ENCODE data around the gene ZBTB7C. TPM values are rescaled to one million over a fixed set of nuclear protein-coding genes. Genes with fewer than 3 reads are reported as not detected.

Gene ZBTB7C
- total and polyA plus RNA-seq, 4 experiments from 2014 or later: 0.23 TPM; not detected in 3

GRCh38 chr18:47996091-47996541, 413.1 kb downstream of the ZBTB7C start:
- Histone ChIP-seq H3K27me3 (ENCODE audit: insufficient read depth, low read length) (no peaks in the 10 kb centered on the region), H3K4me3 (ENCODE audit: low read length in 2 of 2) (no peak overlapping the region), H3K4me1 (ENCODE audit: insufficient read depth, low read length) (no peaks in the 10 kb centered on the region), H3K9me3 (ENCODE audit: control insufficient read depth in 1 of 2, low read length in 2 of 2) (peaks cover 0 to 3% of the 10 kb centered on the region in 2 donors), H3K27ac (ENCODE audit: low read depth, low read length) (no peak overlapping the region), H3K36me3 (ENCODE audit: insufficient read depth, low read length) (no peaks in the 10 kb centered on the region)
- H3K4me3 Mint-ChIP-seq: no peak overlapping the region
- CTCF ChIA-PET (ENCODE audit: partially characterized antibody): interaction anchor here (2.9 kb wide), 1 partner anchor 11 kb away, joined by 12 read pairs; no protein-coding TSS in a partner anchor
- no peaks in the 10 kb centered on the region for H3K4me1 Mint-ChIP-seq
- POLR2A ChIA-PET (ENCODE audit: partially characterized antibody): no interaction called here
- no peak overlapping the region for H3K27ac Mint-ChIP-seq
- H3K27me3 Mint-ChIP-seq: peaks cover 0 to 3% of the 10 kb centered on the region in 2 donors
- H3K36me3 Mint-ChIP-seq: no peaks in the 10 kb centered on the region
- intact Hi-C loops (cut with micrococcal nuclease): no loop called here
- peaks cover 0 to 25% (median 16%) of the 10 kb centered on the region in 8 donors for H3K9me3 Mint-ChIP-seq
- DNase-seq: no peak

GRCh38 chr18:47995654-47996053, 413.5 kb downstream of the ZBTB7C start:
- Mint-ChIP-seq H3K4me1 (no peaks in the 10 kb centered on the region), H3K9me3 (peaks cover 0 to 25% (median 15%) of the 10 kb centered on the region in 8 donors), H3K4me3 (no peak overlapping the region), H3K36me3 (no peaks in the 10 kb centered on the region), H3K27me3 (peaks cover 2 to 3% of the 10 kb centered on the region in 2 donors), H3K27ac (peak overlapping the region in 1 of 7 donors; percentile 31)
- H3K36me3 ChIP-seq (ENCODE audit: insufficient read depth, low read length): no peaks in the 10 kb centered on the region
- CTCF ChIA-PET (ENCODE audit: partially characterized antibody): no interaction called here
- intact Hi-C loops (cut with micrococcal nuclease): no loop called here
- H3K4me3 ChIP-seq (ENCODE audit: low read length in 2 of 2): no peak overlapping the region
- peaks cover 0 to 3% of the 10 kb centered on the region in 2 donors for H3K9me3 ChIP-seq (ENCODE audit: control insufficient read depth in 1 of 2, low read length in 2 of 2)
- no peaks in the 10 kb centered on the region for H3K27me3 ChIP-seq (ENCODE audit: insufficient read depth, low read length)
- no peaks in the 10 kb centered on the region for H3K4me1 ChIP-seq (ENCODE audit: insufficient read depth, low read length)
- no peak overlapping the region for H3K27ac ChIP-seq (ENCODE audit: low read depth, low read length)
- POLR2A ChIA-PET (ENCODE audit: partially characterized antibody): no interaction called here
- DNase-seq: no peak

- Mint-ChIP-seq H3K4me3 (no peak overlapping the region), H3K27ac (no peak overlapping the region), H3K9me3 (peaks cover 0 to 25% (median 15%) of the 10 kb centered on the region in 8 donors), H3K4me1 (no peaks in the 10 kb centered on the region), H3K27me3 (peaks cover 3 to 5% of the 10 kb centered on the region in 2 donors), H3K36me3 (no peaks in the 10 kb centered on the region)
- Histone ChIP-seq H3K36me3 (ENCODE audit: insufficient read depth, low read length) (no peaks in the 10 kb centered on the region), H3K27me3 (ENCODE audit: insufficient read depth, low read length) (no peaks in the 10 kb centered on the region), H3K4me3 (ENCODE audit: low read length in 2 of 2) (no peak overlapping the region), H3K9me3 (ENCODE audit: control insufficient read depth in 1 of 2, low read length in 2 of 2) (peaks cover 0 to 3% of the 10 kb centered on the region in 2 donors), H3K27ac (ENCODE audit: low read depth, low read length) (no peak overlapping the region), H3K4me1 (ENCODE audit: insufficient read depth, low read length) (no peaks in the 10 kb centered on the region)
- intact Hi-C loops (cut with micrococcal nuclease): no loop called here
- CTCF ChIA-PET (ENCODE audit: partially characterized antibody): no interaction called here
- POLR2A ChIA-PET (ENCODE audit: partially characterized antibody): no interaction called here
- DNase-seq: no peak
Observed at GRCh38 chr18:47993409-47993808, 415.8 kb downstream of the ZBTB7C start.

- Histone ChIP-seq H3K27ac (ENCODE audit: low read depth, low read length) (no peak overlapping the region), H3K27me3 (ENCODE audit: insufficient read depth, low read length) (no peaks in the 10 kb centered on the region), H3K9me3 (ENCODE audit: control insufficient read depth in 1 of 2, low read length in 2 of 2) (peaks cover 0 to 3% of the 10 kb centered on the region in 2 donors), H3K4me3 (ENCODE audit: low read length in 2 of 2) (no peak overlapping the region), H3K4me1 (ENCODE audit: insufficient read depth, low read length) (no peaks in the 10 kb centered on the region), H3K36me3 (ENCODE audit: insufficient read depth, low read length) (no peaks in the 10 kb centered on the region)
- H3K4me1 Mint-ChIP-seq: no peaks in the 10 kb centered on the region
- peaks cover 0 to 25% (median 15%) of the 10 kb centered on the region in 8 donors for H3K9me3 Mint-ChIP-seq
- ChIA-PET CTCF (ENCODE audit: partially characterized antibody) (no interaction called here), POLR2A (ENCODE audit: partially characterized antibody) (no interaction called here)
- intact Hi-C loops (cut with micrococcal nuclease): no loop called here
- no peak overlapping the region for H3K4me3 Mint-ChIP-seq
- H3K27ac Mint-ChIP-seq: no peak overlapping the region
- peaks cover 3 to 5% of the 10 kb centered on the region in 2 donors for H3K27me3 Mint-ChIP-seq
- DNase-seq: no peak
- no peaks in the 10 kb centered on the region for H3K36me3 Mint-ChIP-seq
Observed at GRCh38 chr18:47992976-47993375, 416.2 kb downstream of the ZBTB7C start.

GRCh38 chr18:47992266-47992665, 416.9 kb downstream of the ZBTB7C start:
- no peaks in the 10 kb centered on the region for H3K4me1 Mint-ChIP-seq
- Histone ChIP-seq H3K4me3 (ENCODE audit: low read length in 2 of 2) (no peak overlapping the region), H3K9me3 (ENCODE audit: control insufficient read depth in 1 of 2, low read length in 2 of 2) (peaks cover 0 to 1% of the 10 kb centered on the region in 2 donors), H3K4me1 (ENCODE audit: insufficient read depth, low read length) (no peaks in the 10 kb centered on the region), H3K27ac (ENCODE audit: low read depth, low read length) (no peak overlapping the region), H3K27me3 (ENCODE audit: insufficient read depth, low read length) (no peaks in the 10 kb centered on the region), H3K36me3 (ENCODE audit: insufficient read depth, low read length) (no peaks in the 10 kb centered on the region)
- H3K27ac Mint-ChIP-seq: no peak overlapping the region
- DNase-seq: no peak
- H3K36me3 Mint-ChIP-seq: no peaks in the 10 kb centered on the region
- intact Hi-C loops (cut with micrococcal nuclease): no loop called here
- H3K4me3 Mint-ChIP-seq: no peak overlapping the region
- peaks cover 3 to 5% of the 10 kb centered on the region in 2 donors for H3K27me3 Mint-ChIP-seq
- CTCF ChIA-PET (ENCODE audit: partially characterized antibody): no interaction called here
- H3K9me3 Mint-ChIP-seq: peaks cover 0 to 20% (median 10%) of the 10 kb centered on the region in 8 donors
- POLR2A ChIA-PET (ENCODE audit: partially characterized antibody): no interaction called here

GRCh38 chr18:47990981-47991380, 418.2 kb downstream of the ZBTB7C start:
- H3K27me3 ChIP-seq (ENCODE audit: insufficient read depth, low read length): no peaks in the 10 kb centered on the region
- H3K9me3 Mint-ChIP-seq: peaks cover 0 to 7% (median 2%) of the 10 kb centered on the region in 8 donors
- H3K27ac Mint-ChIP-seq: no peak overlapping the region
- H3K4me3 Mint-ChIP-seq: no peak overlapping the region
- H3K4me3 ChIP-seq (ENCODE audit: low read length in 2 of 2): no peak overlapping the region
- H3K27ac ChIP-seq (ENCODE audit: low read depth, low read length): no peak overlapping the region
- POLR2A ChIA-PET (ENCODE audit: partially characterized antibody): no interaction called here
- H3K36me3 Mint-ChIP-seq: no peaks in the 10 kb centered on the region
- intact Hi-C loops (cut with micrococcal nuclease): no loop called here
- no peaks in the 10 kb centered on the region for H3K36me3 ChIP-seq (ENCODE audit: insufficient read depth, low read length)
- H3K4me1 ChIP-seq (ENCODE audit: insufficient read depth, low read length): no peaks in the 10 kb centered on the region
- H3K4me1 Mint-ChIP-seq: no peaks in the 10 kb centered on the region
- H3K9me3 ChIP-seq (ENCODE audit: control insufficient read depth in 1 of 2, low read length in 2 of 2): no peaks in the 10 kb centered on the region
- CTCF ChIA-PET (ENCODE audit: partially characterized antibody): no interaction called here
- H3K27me3 Mint-ChIP-seq: peaks cover 3 to 5% of the 10 kb centered on the region in 2 donors
- no peak for DNase-seq

- H3K4me3 Mint-ChIP-seq: no peak overlapping the region
- CTCF ChIA-PET (ENCODE audit: partially characterized antibody): interaction anchor here (1.6 to 1.7 kb wide), 2 partner anchors 10 to 216 kb away, joined by 4 to 5 read pairs; no protein-coding TSS in a partner anchor
Observed at GRCh38 chr18:47987388-47987699, 421.8 kb downstream of the ZBTB7C start.

More at GRCh38 chr18:47987388-47987699, 421.8 kb downstream of the ZBTB7C start:
- H3K4me1 Mint-ChIP-seq: no peaks in the 10 kb centered on the region
- peaks cover 0 to 5% of the 10 kb centered on the region in 2 donors for H3K27me3 Mint-ChIP-seq
- no peaks in the 10 kb centered on the region for H3K36me3 Mint-ChIP-seq
- Histone ChIP-seq H3K4me3 (ENCODE audit: low read length in 2 of 2) (no peak overlapping the region), H3K27me3 (ENCODE audit: insufficient read depth, low read length) (no peaks in the 10 kb centered on the region), H3K27ac (ENCODE audit: low read depth, low read length) (no peak overlapping the region), H3K4me1 (ENCODE audit: insufficient read depth, low read length) (no peaks in the 10 kb centered on the region), H3K36me3 (ENCODE audit: insufficient read depth, low read length) (no peaks in the 10 kb centered on the region), H3K9me3 (ENCODE audit: control insufficient read depth in 1 of 2, low read length in 2 of 2) (no peaks in the 10 kb centered on the region)
- H3K9me3 Mint-ChIP-seq: peaks cover 0 to 4% (median 0%) of the 10 kb centered on the region in 8 donors
- no peak for DNase-seq
- intact Hi-C loops (cut with micrococcal nuclease): no loop called here
- POLR2A ChIA-PET (ENCODE audit: partially characterized antibody): no interaction called here
- H3K27ac Mint-ChIP-seq: no peak overlapping the region

All from CD4-positive, alpha-beta memory T cell (primary cell).